K562 (cell line): Measurements from ENCODE around the gene SMCO3. TPM values are rescaled to one million over a fixed set of nuclear protein-coding genes. Genes with fewer than 3 reads are reported as not detected.

Source experiments
- BCL6 ChIP-seq: fragments of 250-450 bp; sonication (Bioruptor Pico); IDR thresholded peaks from 2 replicates; pipeline ENCODE4 v1.4.0; 2020
- FIP1L1 ChIP-seq: fragments of 200-400 bp; formaldehyde crosslinking; IDR thresholded peaks from 2 replicates; pipeline ENCODE4 v1.6.1; 2018; ENCODE audit warnings: mild to moderate bottlenecking, low read depth, low read length; ENCODE audit not compliant: poor library complexity, severe bottlenecking
- GABPB1 ChIP-seq: sonication (generic); formaldehyde crosslinking; IDR thresholded peaks from 2 replicates; pipeline ENCODE4 v1.8.0; 2022; ENCODE audit warnings: mild to moderate bottlenecking, missing genetic modification reagents
- KLF16 ChIP-seq: IDR thresholded peaks from 2 replicates; pipeline ENCODE4 v1.6.1; 2016; ENCODE audit warnings: antibody characterized with exemption
- LARP7 ChIP-seq: fragments of 450-650 bp; IDR thresholded peaks from 2 replicates; pipeline ENCODE4 v1.6.1; 2016
- MCM2 ChIP-seq: fragments of 450-650 bp; IDR thresholded peaks from 2 replicates; pipeline ENCODE4 v1.6.1; 2017; ENCODE audit warnings: low read depth, mild to moderate bottlenecking
- NRF1 ChIP-seq, 2 experiments: fragments of 450-650 bp; IDR thresholded peaks in 1 of 2; conservative IDR thresholded peaks in 1 of 2; 2 replicates each; pipeline ENCODE4 v1.6.1; 2014; ENCODE audit warnings: mild to moderate bottlenecking in 2 of 2
- SETDB1 ChIP-seq: IDR thresholded peaks from one replicate; pipeline ENCODE4 v1.6.1; 2012; ENCODE audit warnings: low read length, control low read depth, inconsistent platforms
- SMARCA5 ChIP-seq: fragments of 450-650 bp; IDR thresholded peaks from 2 replicates; pipeline ENCODE4 v1.6.1; 2016
- TAF15 ChIP-seq: fragments of 200-400 bp; formaldehyde crosslinking; IDR thresholded peaks from 2 replicates; pipeline ENCODE4 v1.6.1; 2017; ENCODE audit warnings: mild to moderate bottlenecking, low read depth, low read length, moderate library complexity
- ZFPM2 ChIP-seq: fragments of 250-450 bp; sonication (Bioruptor Pico); IDR thresholded peaks from 2 replicates; pipeline ENCODE4 v1.5.1; 2022; ENCODE audit warnings: mild to moderate bottlenecking
- polyA plus RNA-seq, 8 experiments: library from polyadenylated mRNA; depleted of rRNA in 4 of 8; stranded (reverse) in 5 of 8; unstranded in 3 of 8; fragments of >200 nt; fragmentation: Nextera tagmentation in 2 of 8; fragmentation: Illumina TruSeq in 1 of 8; extraction: Ambion mirVana in 2 of 8; extraction: Trizol in 1 of 8; gene quantifications; 2 replicates each; pipeline versions ENCODE4 v1.2.1 to v1.2.3, GENCODE V29; 2011 to 2014; ENCODE audit warnings: inconsistent platforms in 1 of 8, missing spikeins in 1 of 8
- total RNA-seq, 7 experiments: library from RNA; depleted of rRNA in 6 of 7; stranded (reverse); fragments of >200 nt in 6 of 7; fragmentation: Illumina TruSeq in 2 of 7; extraction: Trizol in 2 of 7; gene quantifications; 2 replicates each; pipeline versions ENCODE4 v1.2.1 to v1.2.3, GENCODE V29; 2011 to 2021; ENCODE audit warnings: low replicate concordance in 1 of 7
- TF ChIP-seq, protein P1 (sequence below): sonication (generic); formaldehyde crosslinking; IDR thresholded peaks from 2 replicates; pipeline ENCODE4 v1.8.0; 2022; ENCODE audit warnings: mild to moderate bottlenecking, missing genetic modification reagents
- TF ChIP-seq, protein P2 (sequence below): fragments of 250-450 bp; sonication (Bioruptor Pico); IDR thresholded peaks from 2 replicates; pipeline ENCODE4 v1.8.0; 2021; ENCODE audit warnings: mild to moderate bottlenecking, moderate library complexity

Gene SMCO3
- total and polyA plus RNA-seq, 9 of the 15 experiments (the other 6 are each of a cell fraction or from before 2014, with no cell fraction given), result 0.10 to 0.14 TPM; not detected in 7

DNA sequence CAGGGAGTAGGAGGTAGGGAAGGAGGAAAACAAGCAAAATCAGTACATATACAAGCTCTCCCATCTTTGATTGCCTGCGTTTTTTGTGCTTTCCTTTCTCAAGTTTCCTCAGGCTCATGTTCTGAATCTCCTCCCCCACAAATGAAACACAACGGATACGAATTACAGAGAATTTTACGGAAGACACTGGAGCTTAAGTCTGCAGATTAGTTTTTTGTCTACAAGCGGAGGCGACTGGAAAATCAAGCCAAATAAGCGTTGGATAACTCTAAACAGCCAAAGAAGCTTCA lies 11.3 kb downstream of the SMCO3 start (continued):
- TF ChIP-seq, protein P1, sequence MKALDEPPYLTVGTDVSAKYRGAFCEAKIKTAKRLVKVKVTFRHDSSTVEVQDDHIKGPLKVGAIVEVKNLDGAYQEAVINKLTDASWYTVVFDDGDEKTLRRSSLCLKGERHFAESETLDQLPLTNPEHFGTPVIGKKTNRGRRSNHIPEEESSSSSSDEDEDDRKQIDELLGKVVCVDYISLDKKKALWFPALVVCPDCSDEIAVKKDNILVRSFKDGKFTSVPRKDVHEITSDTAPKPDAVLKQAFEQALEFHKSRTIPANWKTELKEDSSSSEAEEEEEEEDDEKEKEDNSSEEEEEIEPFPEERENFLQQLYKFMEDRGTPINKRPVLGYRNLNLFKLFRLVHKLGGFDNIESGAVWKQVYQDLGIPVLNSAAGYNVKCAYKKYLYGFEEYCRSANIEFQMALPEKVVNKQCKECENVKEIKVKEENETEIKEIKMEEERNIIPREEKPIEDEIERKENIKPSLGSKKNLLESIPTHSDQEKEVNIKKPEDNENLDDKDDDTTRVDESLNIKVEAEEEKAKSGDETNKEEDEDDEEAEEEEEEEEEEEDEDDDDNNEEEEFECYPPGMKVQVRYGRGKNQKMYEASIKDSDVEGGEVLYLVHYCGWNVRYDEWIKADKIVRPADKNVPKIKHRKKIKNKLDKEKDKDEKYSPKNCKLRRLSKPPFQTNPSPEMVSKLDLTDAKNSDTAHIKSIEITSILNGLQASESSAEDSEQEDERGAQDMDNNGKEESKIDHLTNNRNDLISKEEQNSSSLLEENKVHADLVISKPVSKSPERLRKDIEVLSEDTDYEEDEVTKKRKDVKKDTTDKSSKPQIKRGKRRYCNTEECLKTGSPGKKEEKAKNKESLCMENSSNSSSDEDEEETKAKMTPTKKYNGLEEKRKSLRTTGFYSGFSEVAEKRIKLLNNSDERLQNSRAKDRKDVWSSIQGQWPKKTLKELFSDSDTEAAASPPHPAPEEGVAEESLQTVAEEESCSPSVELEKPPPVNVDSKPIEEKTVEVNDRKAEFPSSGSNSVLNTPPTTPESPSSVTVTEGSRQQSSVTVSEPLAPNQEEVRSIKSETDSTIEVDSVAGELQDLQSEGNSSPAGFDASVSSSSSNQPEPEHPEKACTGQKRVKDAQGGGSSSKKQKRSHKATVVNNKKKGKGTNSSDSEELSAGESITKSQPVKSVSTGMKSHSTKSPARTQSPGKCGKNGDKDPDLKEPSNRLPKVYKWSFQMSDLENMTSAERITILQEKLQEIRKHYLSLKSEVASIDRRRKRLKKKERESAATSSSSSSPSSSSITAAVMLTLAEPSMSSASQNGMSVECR (CRISPR knock-in tag), result no peak
- no peak for TF ChIP-seq FIP1L1
- no peak for TF ChIP-seq MCM2
- no peak for TF ChIP-seq ZFPM2
- TF ChIP-seq NRF1 (conservative IDR thresholded peaks at IDR 0.05 in 1 of 2, IDR thresholded peaks at IDR 0.05 in 1 of 2), result no peak
- no peak for TF ChIP-seq KLF16
- TF ChIP-seq, protein P2, sequence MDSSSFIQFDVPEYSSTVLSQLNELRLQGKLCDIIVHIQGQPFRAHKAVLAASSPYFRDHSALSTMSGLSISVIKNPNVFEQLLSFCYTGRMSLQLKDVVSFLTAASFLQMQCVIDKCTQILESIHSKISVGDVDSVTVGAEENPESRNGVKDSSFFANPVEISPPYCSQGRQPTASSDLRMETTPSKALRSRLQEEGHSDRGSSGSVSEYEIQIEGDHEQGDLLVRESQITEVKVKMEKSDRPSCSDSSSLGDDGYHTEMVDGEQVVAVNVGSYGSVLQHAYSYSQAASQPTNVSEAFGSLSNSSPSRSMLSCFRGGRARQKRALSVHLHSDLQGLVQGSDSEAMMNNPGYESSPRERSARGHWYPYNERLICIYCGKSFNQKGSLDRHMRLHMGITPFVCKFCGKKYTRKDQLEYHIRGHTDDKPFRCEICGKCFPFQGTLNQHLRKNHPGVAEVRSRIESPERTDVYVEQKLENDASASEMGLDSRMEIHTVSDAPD (CRISPR knock-in tag), result no peak
- no peak for TF ChIP-seq SETDB1
- no peak for TF ChIP-seq SMARCA5
- no peak for TF ChIP-seq BCL6
- no peak for TF ChIP-seq LARP7
- TF ChIP-seq TAF15, result no peak
- no peak for TF ChIP-seq GABPB1
